Activated CD8-positive, alpha-beta memory T cell treated with anti-CD3 and anti-CD28 coated beads, Interleukin-2, amount 50 U/mL, for 24 hours (primary cell): ENCODE measurements around the gene GPATCH1.
"Not testable (repeated sequence)": the region's sequence is repeated elsewhere in the genome, so short reads cannot be mapped to it uniquely, and the experiment has no call there.

Experiments used
- DNase-seq: peaks from one replicate; pipeline ENCODE4 v3.0.0-alpha.2; 2020; ENCODE audit errors: extremely low read depth

Gene GPATCH1

DNA sequence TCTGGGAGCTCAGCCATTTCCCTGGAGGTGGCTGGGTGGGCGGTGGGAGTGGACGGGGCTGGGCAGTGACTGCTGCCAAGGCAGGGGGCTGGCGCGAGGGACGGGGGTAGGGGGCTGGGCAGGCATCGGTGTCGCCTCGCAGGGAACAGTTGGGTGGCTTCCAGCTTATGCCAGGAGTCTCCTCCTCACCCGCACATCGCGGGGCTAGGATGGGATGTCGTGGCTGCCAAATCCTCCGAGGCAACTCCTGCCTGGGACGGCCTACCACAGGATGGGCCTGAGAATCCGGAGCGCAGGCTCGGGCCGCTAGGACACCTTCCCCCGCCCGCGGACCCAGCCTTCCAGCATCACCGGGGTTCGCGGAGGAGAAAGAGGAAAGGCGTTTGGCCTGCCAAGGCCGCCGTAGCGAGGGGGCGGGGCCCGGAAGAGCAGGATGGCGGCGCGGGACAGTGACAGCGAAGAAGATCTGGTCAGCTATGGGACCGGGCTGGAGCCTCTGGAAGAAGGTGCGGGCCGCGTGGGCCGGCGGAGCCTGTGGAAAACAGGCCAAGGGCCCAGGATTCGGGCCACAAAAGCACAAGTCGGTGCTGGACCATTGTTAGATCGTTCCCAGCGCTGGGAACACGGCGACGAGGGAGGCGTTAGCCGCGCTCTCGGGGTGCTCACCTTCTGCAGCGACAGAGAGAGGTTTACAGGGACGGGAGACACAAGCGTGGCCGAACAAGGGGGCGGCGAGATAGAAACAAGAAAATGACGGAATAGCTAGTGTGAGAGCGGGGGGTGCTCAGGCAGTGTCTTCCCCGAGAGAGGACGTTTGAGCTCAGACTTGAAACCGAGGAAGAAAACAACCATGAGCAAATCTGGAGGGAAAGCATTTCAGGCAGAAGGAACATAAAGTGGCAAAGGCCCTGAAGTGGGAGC is at the start of gene GPATCH1:
TSS of gene GPATCH1 (plus strand) at position 421 of the 921 bp plus-strand sequence. CDS start at position 434, 13 bp downstream.
- peak; percentile 61 for DNase-seq

DNA sequence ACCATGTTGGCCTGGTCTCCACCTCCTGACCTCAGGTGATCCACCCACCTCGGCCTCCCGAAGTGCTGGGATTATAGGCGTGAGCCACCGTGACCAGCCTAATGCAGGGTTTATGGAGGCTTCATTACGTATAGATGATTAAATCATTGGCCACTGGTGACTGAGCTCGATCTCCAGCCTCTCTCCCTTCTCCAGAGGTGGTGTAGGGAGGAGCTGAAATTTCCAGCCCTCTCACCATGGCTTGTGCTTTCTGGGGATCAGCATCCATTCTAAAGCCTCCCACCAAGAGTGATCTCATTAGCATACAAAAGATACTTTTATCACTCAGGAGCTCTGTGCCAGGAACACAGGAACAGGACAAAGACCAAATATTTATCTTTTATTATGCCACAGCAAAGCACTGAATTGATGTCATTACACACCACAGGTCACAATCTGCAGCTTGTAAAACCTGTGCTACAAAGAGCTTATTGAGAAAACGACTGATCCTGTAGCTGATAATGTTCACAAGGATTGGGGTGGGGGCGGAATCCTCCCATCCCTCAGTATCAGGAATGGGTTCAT is 48.7 kb upstream of the GPATCH1 start:
- DNase-seq = no peak

- DNase-seq = no peak
Measured at GRCh38 chr19:33035461-33035860, 45.5 kb upstream of the GPATCH1 start.

DNA sequence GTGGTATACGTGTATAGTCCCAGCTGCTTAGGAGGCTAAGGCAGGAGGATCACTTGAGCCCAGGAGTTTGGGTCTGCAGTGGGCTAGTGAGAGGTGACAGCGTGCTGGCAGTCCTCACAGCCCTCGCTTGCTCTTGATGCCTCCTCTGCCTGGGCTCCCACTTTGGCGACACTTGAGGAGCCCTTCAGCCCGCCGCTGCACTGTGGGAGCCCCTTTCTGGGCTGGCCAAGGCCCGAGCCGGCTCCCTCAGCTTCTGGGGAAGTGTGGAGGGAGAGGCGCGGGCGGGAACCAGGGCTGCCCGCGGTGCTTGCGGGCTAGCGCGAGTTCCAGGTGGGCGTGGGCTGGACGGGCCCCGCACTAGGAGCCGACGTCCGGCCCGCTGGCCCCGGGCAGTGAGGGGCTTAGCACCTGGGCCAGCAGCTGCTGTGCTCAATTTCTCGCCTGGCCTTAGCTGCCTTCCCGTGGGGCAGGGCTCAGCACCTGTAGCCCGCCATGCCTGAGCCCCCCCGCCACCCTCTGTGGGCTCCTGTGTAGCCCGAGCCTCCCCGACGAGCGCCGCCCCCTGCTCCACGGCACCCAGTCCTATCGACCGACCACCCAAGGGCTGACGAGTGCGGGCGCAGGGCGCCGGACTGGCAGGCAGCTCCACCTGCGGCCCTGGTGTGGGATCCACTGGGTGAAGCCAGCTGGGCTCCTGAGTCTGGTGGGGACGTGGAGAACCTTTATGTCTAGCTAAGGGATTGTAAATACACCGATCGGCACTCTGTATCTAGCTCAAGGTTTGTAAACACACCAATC is 44.4 kb upstream of the GPATCH1 start:
- DNase-seq = not testable (repeated sequence)

- peak; percentile 4 for DNase-seq
Measured at GRCh38 chr19:33037168-33038025, 43.6 kb upstream of the GPATCH1 start.

GRCh38 chr19:33039108-33039599 is 41.8 kb upstream of the GPATCH1 start:
- no peak for DNase-seq

- DNase-seq = no peak
Measured at GRCh38 chr19:33039815-33040214, 41.2 kb upstream of the GPATCH1 start.

DNA sequence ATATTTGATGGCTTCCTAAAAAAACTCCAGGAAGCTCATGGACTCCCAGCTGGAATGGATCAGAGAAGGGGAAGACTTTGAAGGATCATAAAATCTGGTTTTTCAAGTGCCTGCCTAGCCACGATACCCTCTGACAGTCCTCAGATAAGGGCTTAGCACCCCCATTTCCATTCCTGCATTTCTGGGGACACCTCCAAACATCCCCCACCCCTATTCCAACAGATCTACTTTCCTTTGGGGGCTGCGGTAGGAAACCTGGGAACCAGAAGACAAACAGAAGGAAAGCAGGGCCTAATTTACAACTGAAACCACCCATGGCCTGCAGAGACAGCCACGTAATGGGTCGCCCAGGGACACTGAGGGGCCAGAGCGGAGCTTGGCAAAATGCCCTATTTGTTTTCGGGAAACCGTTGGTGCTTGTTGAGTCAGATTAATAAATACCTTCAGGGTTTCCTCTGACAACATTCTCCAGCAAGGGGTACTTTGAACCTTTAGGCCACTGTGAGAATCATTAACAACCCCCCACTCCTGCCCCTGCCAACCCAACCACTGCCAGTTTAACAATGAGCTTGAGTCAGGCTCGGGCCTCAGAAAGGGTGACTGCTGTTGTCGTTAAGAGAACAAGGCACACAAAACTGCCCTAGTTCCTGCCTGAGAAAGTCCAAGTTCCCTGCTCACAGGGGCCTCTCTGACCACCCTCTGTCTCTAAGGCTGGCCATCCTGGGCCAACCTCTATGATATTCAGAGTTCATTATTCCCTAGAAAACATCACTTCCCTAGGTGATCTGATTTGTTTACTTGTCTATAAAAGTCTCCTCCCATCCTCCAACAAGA is 39.8 kb upstream of the GPATCH1 start:
- no peak for DNase-seq

DNA sequence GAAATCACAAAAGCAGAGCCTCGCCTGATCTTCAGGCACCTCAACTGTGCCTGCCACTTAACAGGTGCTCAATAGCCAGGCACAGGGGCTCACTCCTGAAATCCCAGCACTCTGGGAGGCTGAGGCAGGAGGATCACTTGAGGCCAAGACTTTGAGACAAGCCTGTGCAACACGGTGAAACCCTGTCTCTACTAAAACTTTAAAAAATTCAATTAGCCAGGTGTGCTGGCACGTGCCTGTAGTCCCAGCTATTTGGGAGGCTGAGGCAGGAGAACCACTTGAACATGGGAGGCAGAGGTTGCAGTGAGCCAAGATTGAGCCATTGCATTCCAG is 39.2 kb upstream of the GPATCH1 start:
- DNase-seq = not testable (repeated sequence)

GRCh38 chr19:33047422-33047821 is 33.6 kb upstream of the GPATCH1 start:
- no peak for DNase-seq

DNA sequence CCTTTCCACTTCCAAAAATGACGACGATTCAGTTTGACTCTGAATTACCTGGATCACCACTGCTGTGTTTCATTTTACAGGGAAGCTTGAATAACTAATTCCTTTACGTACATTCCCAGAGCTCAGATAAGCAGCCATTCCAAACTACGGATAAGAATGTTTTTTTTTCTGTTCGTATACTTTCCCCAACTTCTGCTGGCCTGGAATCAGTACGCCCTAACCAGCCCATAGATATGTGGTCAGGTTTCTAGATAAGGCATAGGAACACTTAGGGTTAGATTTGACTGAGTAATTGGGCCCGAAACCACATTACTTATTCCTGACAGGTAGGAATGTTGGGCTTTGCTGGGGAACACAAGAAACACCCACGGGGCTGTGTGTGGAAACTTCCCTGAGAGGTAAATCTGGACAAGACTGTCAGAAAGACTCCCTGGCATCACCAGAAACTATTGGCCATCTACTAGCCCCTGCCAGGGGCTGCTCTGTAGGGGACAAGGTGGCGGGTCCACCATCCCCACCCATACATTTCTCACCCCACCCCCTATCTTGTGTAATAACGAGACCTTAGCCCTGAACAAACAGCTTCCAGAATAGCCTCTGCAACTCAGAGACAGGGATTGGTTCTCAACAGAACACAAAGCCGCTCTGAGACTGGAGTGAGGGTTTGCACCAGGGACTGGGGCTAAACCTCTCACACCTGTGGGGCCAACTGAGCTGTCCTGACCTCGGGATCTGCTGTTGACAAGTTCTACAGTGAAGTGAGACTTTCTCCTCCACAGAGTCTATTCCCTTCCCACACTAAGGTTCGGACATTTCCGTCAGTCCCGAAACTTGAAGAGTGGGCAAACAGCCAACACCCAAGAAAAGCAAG is 31.9 kb upstream of the GPATCH1 start:
- DNase-seq = no peak

DNA sequence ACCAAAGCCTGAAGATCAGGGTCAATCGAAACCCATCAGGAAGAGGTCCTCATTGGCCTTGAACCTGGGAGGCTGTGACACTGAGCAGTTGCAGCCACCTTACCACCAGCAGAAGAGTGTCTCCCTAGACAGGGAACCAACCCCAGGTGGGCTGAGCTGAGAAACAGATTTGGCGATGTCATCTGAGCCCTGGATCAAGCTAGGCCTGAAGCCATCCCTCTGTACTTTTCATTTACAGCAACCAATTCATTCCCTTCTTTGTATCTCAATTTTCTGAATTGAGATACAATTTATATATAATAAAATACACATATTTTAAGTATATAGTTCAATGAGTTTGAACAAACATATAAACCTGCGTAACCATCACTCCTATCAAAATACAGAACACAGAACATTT is 30.9 kb upstream of the GPATCH1 start:
- no peak for DNase-seq

DNA sequence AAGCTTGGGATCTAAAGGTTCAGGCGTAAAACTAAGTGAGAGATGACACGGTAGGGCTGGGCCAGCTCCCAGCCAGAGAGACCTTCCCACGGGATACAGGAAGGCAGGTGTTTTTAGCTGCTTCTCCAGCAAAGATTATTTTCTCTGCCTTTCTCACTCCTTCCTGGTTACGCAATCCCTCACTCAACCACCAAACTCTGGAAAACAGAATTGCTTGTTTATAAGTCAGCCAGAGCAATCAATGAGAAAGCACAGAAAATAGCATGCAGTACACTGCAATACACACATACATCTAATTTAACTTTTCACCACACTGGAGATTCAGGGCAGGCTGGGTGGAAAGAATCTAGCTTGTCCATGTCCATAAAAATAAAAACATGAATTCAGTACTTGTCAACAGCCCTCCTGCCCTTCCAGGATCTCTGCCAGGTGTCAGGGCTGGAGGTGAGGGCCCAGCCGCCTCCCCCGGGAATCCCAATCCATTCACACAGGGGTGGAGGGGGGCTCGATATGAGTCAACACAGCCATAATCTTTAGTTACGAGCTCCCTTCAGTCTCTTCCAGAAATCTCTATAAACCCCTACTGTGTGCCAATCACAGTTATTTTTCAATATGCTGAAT is 28.5 kb upstream of the GPATCH1 start:
- DNase-seq = no peak

DNA sequence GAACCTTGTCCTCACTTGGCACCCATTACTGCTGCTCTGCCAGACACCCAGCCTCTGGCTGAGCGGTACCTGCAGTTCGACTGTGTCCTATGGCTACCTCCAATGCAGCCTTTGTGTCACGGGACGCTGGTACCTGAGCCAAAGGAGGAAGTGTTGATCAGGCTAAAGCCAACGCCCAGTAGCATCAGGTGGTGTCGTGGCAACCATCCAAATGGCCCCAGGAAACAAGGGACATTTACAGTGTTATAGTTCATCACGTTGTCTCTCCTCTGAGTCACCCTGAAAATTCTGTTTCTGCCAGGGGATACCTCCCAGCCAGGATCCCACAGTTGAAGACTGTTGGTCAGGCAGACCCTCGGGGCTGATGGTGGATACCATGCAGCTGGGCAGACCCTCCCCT is 26.4 kb upstream of the GPATCH1 start:
- DNase-seq = no peak

- no peak for DNase-seq
Measured at GRCh38 chr19:33055718-33056117, 25.3 kb upstream of the GPATCH1 start.

DNA sequence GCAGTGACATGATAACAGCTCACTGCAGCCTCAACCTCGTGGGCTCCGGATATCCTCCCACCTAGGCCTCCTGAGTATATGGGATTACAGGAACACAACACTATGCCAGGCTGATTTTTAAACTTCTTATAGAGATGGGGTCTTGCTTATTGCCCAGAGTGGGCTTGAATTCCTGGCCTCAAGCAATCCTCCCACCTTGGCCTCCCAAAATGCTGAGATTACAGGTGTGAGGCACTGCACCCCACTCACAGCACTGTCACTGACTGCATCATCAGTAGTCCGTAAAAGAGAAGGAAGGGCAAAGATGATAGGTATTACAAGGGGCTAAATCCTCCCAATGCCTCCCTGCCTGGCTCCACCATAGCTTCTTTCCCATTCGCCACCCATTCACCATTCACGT is 20.4 kb upstream of the GPATCH1 start:
- DNase-seq = no peak

- no peak for DNase-seq
Measured at GRCh38 chr19:33062902-33063301, 18.1 kb upstream of the GPATCH1 start.

DNA sequence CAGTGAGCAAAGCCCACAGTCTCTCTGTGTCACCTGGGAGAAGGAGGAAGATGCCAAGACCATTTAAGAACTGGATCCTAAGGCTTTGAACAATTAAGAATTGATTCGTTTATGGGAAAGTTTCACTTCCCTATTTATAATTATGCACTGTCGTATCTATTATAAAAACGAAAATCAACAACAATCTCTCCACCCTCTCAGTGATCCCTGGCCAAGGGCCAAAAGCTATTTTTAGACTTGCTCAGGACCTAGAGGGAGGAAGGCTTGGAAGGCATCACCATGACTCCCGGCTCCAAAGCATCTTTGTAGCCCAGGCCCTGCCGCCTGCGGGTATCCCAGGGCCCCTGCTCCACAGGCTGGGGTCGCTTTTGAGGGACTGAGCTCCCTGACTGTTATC is 17.6 kb upstream of the GPATCH1 start:
- no peak for DNase-seq
